Keratinocyte (primary cell): Measurements from ENCODE around the gene SERPINA5. TPM values are rescaled to one million over a fixed set of nuclear protein-coding genes. Genes with fewer than 3 reads are reported as not detected.

Source experiments
- DNase-seq: peaks from one replicate; pipeline ENCODE4 v3.0.0-alpha.2; 2011; ENCODE audit warnings: low read depth, missing footprints, low spot score
- FAIRE-seq: peaks from 2 replicates; lab custom pipeline; 2011; peaks lifted over from hg19 to GRCh38; lab: Jason Lieb, UNC
- H2AFZ ChIP-seq: 2 replicates; pipeline ENCODE4 v1.6.0; 2012; ENCODE audit warnings: low read length, control low read depth, inconsistent platforms; ENCODE audit not compliant: control insufficient read depth
- H3K27ac ChIP-seq: 2 replicates; pipeline ENCODE4 v1.5.1; 2011; ENCODE audit warnings: low read length; ENCODE audit not compliant: control insufficient read depth, insufficient read depth
- H3K27me3 ChIP-seq: 3 replicates; pipeline ENCODE4 v1.6.0; 2011; ENCODE audit warnings: low read length; ENCODE audit not compliant: control insufficient read depth, insufficient read depth; ENCODE audit errors: extremely low read depth
- H3K36me3 ChIP-seq, 2 experiments: 2 replicates in 1 of 2; 3 replicates in 1 of 2; pipeline ENCODE4 v1.5.1; 2011; ENCODE audit warnings: low read length in 2 of 2, mild to moderate bottlenecking in 1 of 2; ENCODE audit not compliant: control insufficient read depth in 2 of 2, insufficient read depth in 2 of 2; ENCODE audit errors: extremely low read depth in 1 of 2
- H3K4me1 ChIP-seq: 3 replicates; pipeline ENCODE4 v1.5.1; 2011; ENCODE audit warnings: low read length; ENCODE audit not compliant: control insufficient read depth, insufficient read depth; ENCODE audit errors: extremely low read depth
- H3K4me2 ChIP-seq: 3 replicates; pipeline ENCODE4 v1.6.0; 2011; ENCODE audit warnings: low read depth, low read length; ENCODE audit not compliant: control insufficient read depth, insufficient read depth; ENCODE audit errors: extremely low read depth
- H3K4me3 ChIP-seq, 3 experiments: fragments of 200-600 bp in 1 of 3; sonication (generic) in 1 of 3; 2 replicates in 2 of 3; 3 replicates in 1 of 3; pipeline ENCODE4 v1.5.1; 2011 to 2016; ENCODE audit warnings: low read length in 3 of 3, mild to moderate bottlenecking in 3 of 3, control low read depth in 2 of 3, inconsistent platforms in 1 of 3, low read depth in 1 of 3, mixed read lengths in 1 of 3, mixed run types in 1 of 3, moderate library complexity in 1 of 3; ENCODE audit not compliant: control insufficient read depth in 2 of 3, insufficient read depth in 2 of 3; ENCODE audit errors: extremely low read depth in 1 of 3
- H3K79me2 ChIP-seq: 2 replicates; pipeline ENCODE4 v1.6.0; 2012; ENCODE audit warnings: low read length; ENCODE audit not compliant: control insufficient read depth, insufficient read depth
- H3K9ac ChIP-seq: 3 replicates; pipeline ENCODE4 v1.6.0; 2011; ENCODE audit warnings: low read length; ENCODE audit not compliant: control insufficient read depth, insufficient read depth; ENCODE audit errors: extremely low read depth
- H3K9me1 ChIP-seq: 3 replicates; pipeline ENCODE4 v1.6.0; 2011; ENCODE audit warnings: low read length; ENCODE audit not compliant: control insufficient read depth, insufficient read depth; ENCODE audit errors: extremely low read depth
- H3K9me3 ChIP-seq: 2 replicates; pipeline ENCODE4 v1.5.1; 2012; ENCODE audit warnings: low read depth, low read length; ENCODE audit not compliant: control insufficient read depth
- H4K20me1 ChIP-seq: 3 replicates; pipeline ENCODE4 v1.6.0; 2011; ENCODE audit warnings: low read length; ENCODE audit not compliant: control insufficient read depth, insufficient read depth; ENCODE audit errors: extremely low read depth
- EZH2 ChIP-seq: IDR thresholded peaks from one replicate; pipeline ENCODE4 v1.6.1; 2012; ENCODE audit warnings: inconsistent platforms, mild to moderate bottlenecking, low read length, moderate library complexity
- dilution Hi-C: fragments of 300-500 bp; cut with MboI; formaldehyde crosslinking; loops from one replicate; pipeline ENCODE4 v1.7.0; 2020; ENCODE audit warnings: low sequenced_read_pairs; ENCODE audit not compliant: extremely low pct_ligation_motif_present
- polyA plus RNA-seq, 5 experiments: library from polyadenylated mRNA; depleted of rRNA in 3 of 5; stranded (reverse) in 3 of 5; stranded (forward) in 1 of 5; unstranded in 1 of 5; fragments of >200 nt; gene quantifications; 1 replicate in 1 of 5; 2 replicates in 3 of 5; 3 replicates in 1 of 5; pipeline versions ENCODE4 v1.2.1 to v1.2.3, GENCODE V29; 2011 to 2012; ENCODE audit warnings: missing spikeins in 2 of 5, low read depth in 1 of 5, low replicate concordance in 1 of 5
- TF ChIP-seq, protein P1 (sequence below), 3 experiments: IDR thresholded peaks in 1 of 3; conservative IDR thresholded peaks in 1 of 3; optimal IDR thresholded peaks in 1 of 3; 2 replicates in 2 of 3; 3 replicates in 1 of 3; pipeline versions ENCODE3 to v1.5.1; 2011; ENCODE audit warnings: low read length in 3 of 3, mild to moderate bottlenecking in 3 of 3, moderate library complexity in 2 of 3, control low read depth in 1 of 3, inconsistent platforms in 1 of 3; ENCODE audit not compliant: insufficient read depth in 2 of 3; ENCODE audit errors: extremely low read depth in 1 of 3

The SERPINA5 gene
- polyA plus RNA-seq, 1 donor (not counting 4 experiments of a cell fraction or from before 2014, with no cell fraction given), result not detected

DNA sequence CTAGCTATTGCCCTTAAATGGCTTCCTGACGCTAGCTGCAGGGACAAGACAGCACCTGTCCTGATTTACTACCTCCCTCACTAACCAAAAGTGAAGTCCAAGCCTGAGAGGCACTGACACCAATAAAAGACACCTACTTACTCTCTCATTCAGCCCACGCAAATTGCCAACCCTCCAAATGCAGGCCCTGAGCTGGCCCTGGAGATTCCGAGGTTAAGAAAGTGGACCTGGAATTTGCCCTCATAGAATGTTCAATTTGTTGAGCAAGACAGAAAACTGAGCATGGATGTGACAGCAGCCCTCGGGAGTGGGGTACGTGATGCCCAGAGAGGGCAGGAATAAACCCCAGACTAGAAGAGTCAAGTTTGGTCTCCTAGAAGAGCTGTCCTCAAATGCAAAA, 47.4 kb downstream of the SERPINA5 start:
- TF ChIP-seq EZH2, result no peak
- TF ChIP-seq, protein P1, sequence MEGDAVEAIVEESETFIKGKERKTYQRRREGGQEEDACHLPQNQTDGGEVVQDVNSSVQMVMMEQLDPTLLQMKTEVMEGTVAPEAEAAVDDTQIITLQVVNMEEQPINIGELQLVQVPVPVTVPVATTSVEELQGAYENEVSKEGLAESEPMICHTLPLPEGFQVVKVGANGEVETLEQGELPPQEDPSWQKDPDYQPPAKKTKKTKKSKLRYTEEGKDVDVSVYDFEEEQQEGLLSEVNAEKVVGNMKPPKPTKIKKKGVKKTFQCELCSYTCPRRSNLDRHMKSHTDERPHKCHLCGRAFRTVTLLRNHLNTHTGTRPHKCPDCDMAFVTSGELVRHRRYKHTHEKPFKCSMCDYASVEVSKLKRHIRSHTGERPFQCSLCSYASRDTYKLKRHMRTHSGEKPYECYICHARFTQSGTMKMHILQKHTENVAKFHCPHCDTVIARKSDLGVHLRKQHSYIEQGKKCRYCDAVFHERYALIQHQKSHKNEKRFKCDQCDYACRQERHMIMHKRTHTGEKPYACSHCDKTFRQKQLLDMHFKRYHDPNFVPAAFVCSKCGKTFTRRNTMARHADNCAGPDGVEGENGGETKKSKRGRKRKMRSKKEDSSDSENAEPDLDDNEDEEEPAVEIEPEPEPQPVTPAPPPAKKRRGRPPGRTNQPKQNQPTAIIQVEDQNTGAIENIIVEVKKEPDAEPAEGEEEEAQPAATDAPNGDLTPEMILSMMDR (optimal IDR thresholded peaks at IDR 0.05 in 1 of 3, IDR thresholded peaks at IDR 0.05 in 1 of 3, conservative IDR thresholded peaks at IDR 0.05 in 1 of 3; ENCODE audit: extremely low read depth in 1 of 3, insufficient read depth in 2 of 3, low read length in 3 of 3), result no peak
- FAIRE-seq, result no peak
- H3K9me1 ChIP-seq, result no peaks in the 10 kb centered on the region

DNA sequence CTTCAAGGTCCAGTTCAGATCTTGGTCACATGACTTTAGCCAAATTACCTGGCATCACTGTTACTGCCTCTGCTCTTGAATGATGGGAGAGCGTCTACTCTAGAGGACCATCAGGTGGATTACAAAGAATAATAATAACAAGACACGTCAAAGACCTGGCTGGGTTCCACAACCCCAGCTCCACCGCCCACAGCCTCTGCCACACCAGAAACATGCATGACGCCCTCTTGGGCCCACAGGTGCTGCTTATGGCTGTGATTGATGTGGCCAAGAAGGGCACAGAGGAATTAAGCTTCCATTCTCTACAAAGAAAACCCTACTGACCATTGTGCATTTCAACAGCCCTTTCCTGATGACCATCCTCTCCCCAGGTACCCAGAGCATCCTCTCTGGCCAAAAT, 49.2 kb downstream of the SERPINA5 start:
- no peaks in the 10 kb centered on the region for H3K9me1 ChIP-seq
- DNase-seq, result no peak
- no peak overlapping the region for H3K9ac ChIP-seq
- no peaks in the 10 kb centered on the region for H3K9me3 ChIP-seq
- H3K4me1 ChIP-seq, result no peaks in the 10 kb centered on the region
- H3K4me2 ChIP-seq, result no peak overlapping the region
- dilution Hi-C loops, result no loop called here
- H2AFZ ChIP-seq, result no peak overlapping the region
- H3K27me3 ChIP-seq, result peaks cover 6% of the 10 kb centered on the region
- no peak for TF ChIP-seq EZH2
- TF ChIP-seq, protein P1 (optimal IDR thresholded peaks at IDR 0.05 in 1 of 3, IDR thresholded peaks at IDR 0.05 in 1 of 3, conservative IDR thresholded peaks at IDR 0.05 in 1 of 3; ENCODE audit: extremely low read depth in 1 of 3, insufficient read depth in 2 of 3, low read length in 3 of 3), result no peak
- no peak overlapping the region for H3K27ac ChIP-seq
- no peaks in the 10 kb centered on the region for H3K36me3 ChIP-seq
- H4K20me1 ChIP-seq, result no peaks in the 10 kb centered on the region
- FAIRE-seq, result no peak
- no peaks in the 10 kb centered on the region for H3K79me2 ChIP-seq
- H3K4me3 ChIP-seq, result no peak overlapping the region

More for the DNA sequence above, 47.4 kb downstream of the SERPINA5 start:
- Histone ChIP-seq H2AFZ (no peak overlapping the region), H3K27ac (no peak overlapping the region), H3K4me1 (no peaks in the 10 kb centered on the region), H3K4me3 (no peak overlapping the region), H3K9ac (no peak overlapping the region), H3K36me3 (no peaks in the 10 kb centered on the region), H3K27me3 (peaks cover 3% of the 10 kb centered on the region), H3K9me3 (no peaks in the 10 kb centered on the region), H4K20me1 (no peaks in the 10 kb centered on the region), H3K4me2 (no peak overlapping the region), H3K79me2 (no peaks in the 10 kb centered on the region)
- dilution Hi-C loops, result no loop called here
- no peak for DNase-seq
